Activated naive CD8-positive, alpha-beta T cell treated with anti-CD3 and anti-CD28 coated beads, Interleukin-2, amount 10 ng/mL, durations not matched to agents 7 days and 5 days (primary cell): ENCODE data around the gene RAB3C. TPM values are rescaled to one million over a fixed set of nuclear protein-coding genes. Genes with fewer than 3 reads are reported as not detected.
"Not testable (repeated sequence)": the region's sequence is repeated elsewhere in the genome, so short reads cannot be mapped to it uniquely, and the experiment has no call there.

ENCODE experiments used
- ATAC-seq: fragments of 150-1000 bp; cut with Tn5 transposase; one replicate; pipeline ENCODE4 v1.10.0; 2021; ENCODE audit warnings: low read depth, moderate library complexity
- POLR2A ChIA-PET: fragments of 350-600 bp; sonication (Branson Sonifier 250); formaldehyde crosslinking; loops from one replicate; lab custom pipeline; 2021; ENCODE audit warnings: antibody characterized with exemption; lab: Charles Lee
- DNase-seq: peaks from one replicate; pipeline ENCODE4 v3.0.0; 2021
- H3K27ac Mint-ChIP-seq: one replicate; pipeline ENCODE4 v1.8.0; 2022; ENCODE audit warnings: mild to moderate bottlenecking, mixed read lengths
- H3K27me3 Mint-ChIP-seq: one replicate; pipeline ENCODE4 v1.8.0; 2022; ENCODE audit warnings: mild to moderate bottlenecking, moderate library complexity, mixed read lengths
- H3K36me3 Mint-ChIP-seq: one replicate; pipeline ENCODE4 v1.8.0; 2021; ENCODE audit warnings: mild to moderate bottlenecking, mixed read lengths
- H3K4me1 Mint-ChIP-seq: one replicate; pipeline ENCODE4 v1.8.0; 2021; ENCODE audit warnings: mixed read lengths
- H3K4me3 Mint-ChIP-seq: one replicate; pipeline ENCODE4 v1.8.0; 2022; ENCODE audit warnings: mild to moderate bottlenecking, moderate library complexity, mixed read lengths
- H3K9me3 Mint-ChIP-seq: one replicate; pipeline ENCODE4 v1.8.0; 2021; ENCODE audit warnings: mixed read lengths
- total RNA-seq, 2 experiments: library from RNA; stranded (reverse); gene quantifications; one replicate each; pipeline ENCODE4 v1.2.3, GENCODE V29; 2021

RAB3C gene
- total RNA-seq, 2 experiments from 2014 or later: not detected

- H3K27ac Mint-ChIP-seq: no peak overlapping the region
These were observed 11.4 kb upstream of the RAB3C start for GRCh38 chr5:58571501-58571900.

DNA sequence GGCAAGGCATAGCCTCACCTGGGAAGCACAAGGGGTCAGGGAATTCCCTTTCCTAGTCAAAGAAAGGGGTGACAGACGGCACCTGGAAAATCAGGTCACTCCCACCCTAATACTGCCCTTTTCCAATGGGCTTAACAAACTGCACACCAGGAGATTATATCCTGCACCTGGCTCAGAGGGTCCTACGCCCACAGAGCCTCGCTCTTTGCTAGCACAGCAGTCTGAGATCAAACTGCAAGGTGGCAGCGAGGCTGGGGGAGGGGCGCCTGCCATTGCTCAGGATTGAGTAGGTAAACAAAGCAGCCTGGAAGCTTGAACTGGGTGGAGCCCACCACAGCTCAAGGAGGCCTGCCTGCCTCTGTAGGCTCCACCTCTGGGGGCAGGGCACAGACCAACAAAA, 9.9 kb upstream of the RAB3C start:
- H3K27me3 Mint-ChIP-seq, H3K36me3 Mint-ChIP-seq, H3K9me3 Mint-ChIP-seq, POLR2A ChIA-PET, ATAC-seq, H3K4me1 Mint-ChIP-seq, DNase-seq, H3K4me3 Mint-ChIP-seq, H3K27ac Mint-ChIP-seq: not testable (repeated sequence)

More at GRCh38 chr5:58571501-58571900, 11.4 kb upstream of the RAB3C start:
- no peak overlapping the region for H3K4me3 Mint-ChIP-seq
- no peak for DNase-seq
- H3K4me1 Mint-ChIP-seq: no peaks in the 10 kb centered on the region
- H3K27me3 Mint-ChIP-seq: peaks cover 2% of the 10 kb centered on the region
- no peaks in the 10 kb centered on the region for H3K36me3 Mint-ChIP-seq
- POLR2A ChIA-PET: no interaction called here
- no peak for ATAC-seq
- H3K9me3 Mint-ChIP-seq: no peaks in the 10 kb centered on the region

DNA sequence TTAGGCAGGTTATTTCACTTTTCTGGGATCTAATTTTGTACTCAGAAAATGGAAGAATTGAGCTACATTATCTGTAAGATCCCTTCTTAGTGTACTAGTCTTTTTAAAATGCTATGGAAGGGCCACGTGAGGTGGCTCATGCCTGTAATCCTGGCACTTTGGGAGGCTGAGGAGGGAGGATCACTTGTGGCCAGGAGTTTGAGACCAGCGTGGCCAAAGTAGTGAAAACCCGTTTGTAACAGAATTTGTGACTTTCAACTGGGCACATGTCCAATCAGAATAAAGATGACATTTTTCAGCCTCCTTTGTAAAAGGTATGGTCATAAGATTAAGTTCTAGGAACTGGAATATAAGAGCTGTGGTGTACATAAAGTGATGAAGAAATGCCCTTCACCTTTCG, 3.1 kb upstream of the RAB3C start:
- Mint-ChIP-seq H3K4me1 (peaks cover 8% of the 10 kb centered on the region), H3K27me3 (peaks cover 39% of the 10 kb centered on the region), H3K4me3 (no peak overlapping the region), H3K27ac (no peak overlapping the region), H3K36me3 (no peaks in the 10 kb centered on the region), H3K9me3 (no peaks in the 10 kb centered on the region)
- POLR2A ChIA-PET: no interaction called here
- ATAC-seq (no peak), DNase-seq (no peak)

DNA sequence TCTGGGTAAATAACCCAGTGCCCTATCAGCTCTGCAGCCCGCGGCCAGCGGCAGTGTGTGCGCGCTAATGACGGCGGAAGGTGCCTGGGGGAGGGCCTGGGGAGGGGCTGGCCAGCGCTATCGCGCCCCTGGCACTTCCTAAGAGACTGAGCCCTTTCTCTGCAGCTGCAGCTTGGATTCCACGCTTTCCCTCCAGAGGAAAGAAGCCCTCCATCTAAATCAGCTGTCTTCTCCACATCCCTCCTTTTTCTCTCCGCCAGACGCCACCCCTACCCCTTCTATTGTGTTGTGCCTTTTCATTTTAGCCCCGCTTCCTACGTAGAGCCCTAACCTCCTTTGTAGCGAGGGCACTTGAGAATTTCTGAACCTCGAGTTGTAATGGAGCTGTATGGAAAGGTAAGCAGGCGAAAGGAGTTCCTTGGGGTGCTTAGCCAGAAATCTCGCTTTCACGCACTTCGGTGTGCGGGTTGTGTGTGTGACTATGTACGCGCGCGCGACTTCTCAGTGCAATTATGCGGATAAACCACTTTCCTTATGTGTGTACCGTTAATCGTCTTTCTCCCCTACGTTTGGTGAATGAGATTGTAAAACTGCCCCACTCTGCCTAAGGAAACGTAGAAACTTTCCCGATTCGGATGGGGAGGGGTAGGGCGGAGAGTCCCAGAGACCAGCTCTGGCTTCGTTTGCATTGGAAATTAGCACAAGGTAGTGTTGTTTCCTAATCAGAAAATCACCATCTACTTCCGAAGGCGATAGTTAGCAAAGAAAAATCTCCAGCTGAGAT, 664 bp upstream of the RAB3C start:
- ATAC-seq: no peak
- no peaks in the 10 kb centered on the region for H3K9me3 Mint-ChIP-seq
- peak overlapping the region; percentile 81 for H3K4me3 Mint-ChIP-seq
- no peaks in the 10 kb centered on the region for H3K36me3 Mint-ChIP-seq
- H3K27ac Mint-ChIP-seq: no peak overlapping the region
- H3K27me3 Mint-ChIP-seq: peaks cover 43% of the 10 kb centered on the region
- no peak for DNase-seq
- peaks cover 8% of the 10 kb centered on the region for H3K4me1 Mint-ChIP-seq
- POLR2A ChIA-PET: no interaction called here

GRCh38 chr5:58595952-58596351, 13.1 kb downstream of the RAB3C start:
- POLR2A ChIA-PET: no interaction called here
- no peaks in the 10 kb centered on the region for H3K27me3 Mint-ChIP-seq
- H3K9me3 Mint-ChIP-seq: no peaks in the 10 kb centered on the region
- ATAC-seq (no peak), DNase-seq (no peak)
- no peak overlapping the region for H3K4me3 Mint-ChIP-seq
- H3K4me1 Mint-ChIP-seq: no peaks in the 10 kb centered on the region
- H3K36me3 Mint-ChIP-seq: no peaks in the 10 kb centered on the region
- no peak overlapping the region for H3K27ac Mint-ChIP-seq

GRCh38 chr5:58598440-58598839, 15.6 kb downstream of the RAB3C start:
- Mint-ChIP-seq H3K27me3 (no peaks in the 10 kb centered on the region), H3K27ac (no peak overlapping the region), H3K4me3 (no peak overlapping the region), H3K4me1 (no peaks in the 10 kb centered on the region), H3K9me3 (no peaks in the 10 kb centered on the region), H3K36me3 (no peaks in the 10 kb centered on the region)
- DNase-seq: no peak
- no peak for ATAC-seq
- POLR2A ChIA-PET: no interaction called here

DNA sequence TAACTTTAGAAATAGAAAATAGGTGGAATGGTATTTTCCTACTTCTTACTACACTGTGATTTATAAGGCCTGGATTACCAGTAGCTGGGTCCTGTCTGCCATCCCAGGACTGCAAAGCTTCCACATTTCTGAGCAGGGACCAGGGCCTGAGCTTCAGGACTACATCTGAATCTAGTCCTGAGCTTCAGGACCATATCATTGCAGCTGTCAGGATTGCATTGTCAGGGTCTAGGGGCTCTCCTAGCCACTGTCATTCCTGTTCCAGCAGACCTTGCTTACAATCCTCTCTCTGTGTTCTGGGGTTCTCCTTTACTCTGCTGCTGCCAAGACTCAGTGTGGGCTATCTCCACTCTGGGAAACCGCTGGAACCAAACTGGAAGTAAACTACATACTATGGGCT, 16.3 kb downstream of the RAB3C start:
- H3K36me3 Mint-ChIP-seq: no peaks in the 10 kb centered on the region
- ATAC-seq: no peak
- no peaks in the 10 kb centered on the region for H3K4me1 Mint-ChIP-seq
- no peaks in the 10 kb centered on the region for H3K9me3 Mint-ChIP-seq
- no peaks in the 10 kb centered on the region for H3K27me3 Mint-ChIP-seq
- POLR2A ChIA-PET: no interaction called here
- H3K4me3 Mint-ChIP-seq: no peak overlapping the region
- no peak for DNase-seq
- no peak overlapping the region for H3K27ac Mint-ChIP-seq

GRCh38 chr5:58600613-58601012, 17.7 kb downstream of the RAB3C start:
- H3K36me3 Mint-ChIP-seq, H3K4me3 Mint-ChIP-seq, DNase-seq, H3K4me1 Mint-ChIP-seq, POLR2A ChIA-PET, H3K27me3 Mint-ChIP-seq, H3K27ac Mint-ChIP-seq, ATAC-seq, H3K9me3 Mint-ChIP-seq: not testable (repeated sequence)

GRCh38 chr5:58602889-58603288, 20.0 kb downstream of the RAB3C start:
- ATAC-seq, H3K9me3 Mint-ChIP-seq, H3K36me3 Mint-ChIP-seq, H3K4me3 Mint-ChIP-seq, H3K4me1 Mint-ChIP-seq, POLR2A ChIA-PET, DNase-seq, H3K27ac Mint-ChIP-seq, H3K27me3 Mint-ChIP-seq: not testable (repeated sequence)

DNA sequence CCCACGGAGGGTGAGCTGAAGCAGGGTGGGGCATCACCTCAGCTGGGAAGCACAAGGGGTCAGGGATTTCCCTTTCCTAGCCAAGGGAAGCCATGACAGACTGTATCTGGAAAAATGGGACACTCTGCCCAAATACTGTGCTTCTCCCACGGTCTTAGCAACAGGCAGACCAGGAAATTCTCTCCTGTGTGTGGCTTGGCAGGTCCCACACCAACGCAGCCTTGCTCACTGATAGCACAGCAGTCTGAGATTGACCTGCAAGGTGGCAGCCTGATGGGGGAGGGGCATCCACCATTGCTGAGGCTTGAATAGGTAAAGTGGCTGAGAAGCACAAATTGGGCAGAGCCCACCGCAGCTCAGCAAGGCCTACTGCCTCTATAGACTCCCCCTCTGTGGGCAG, 23.2 kb downstream of the RAB3C start:
- H3K36me3 Mint-ChIP-seq: no peaks in the 10 kb centered on the region
- H3K4me1 Mint-ChIP-seq: no peaks in the 10 kb centered on the region
- H3K27me3 Mint-ChIP-seq: no peaks in the 10 kb centered on the region
- POLR2A ChIA-PET: no interaction called here
- H3K4me3 Mint-ChIP-seq: no peak overlapping the region
- DNase-seq: no peak
- ATAC-seq: no peak
- H3K27ac Mint-ChIP-seq: no peak overlapping the region
- peaks cover 4% of the 10 kb centered on the region for H3K9me3 Mint-ChIP-seq

- ATAC-seq (no peak), DNase-seq (no peak)
- POLR2A ChIA-PET: no interaction called here
- Mint-ChIP-seq H3K4me1 (no peaks in the 10 kb centered on the region), H3K27me3 (peaks cover 2% of the 10 kb centered on the region), H3K27ac (no peak overlapping the region), H3K4me3 (no peak overlapping the region), H3K9me3 (no peaks in the 10 kb centered on the region), H3K36me3 (no peaks in the 10 kb centered on the region)
These were observed 33.1 kb downstream of the RAB3C start for GRCh38 chr5:58615972-58616371.

DNA sequence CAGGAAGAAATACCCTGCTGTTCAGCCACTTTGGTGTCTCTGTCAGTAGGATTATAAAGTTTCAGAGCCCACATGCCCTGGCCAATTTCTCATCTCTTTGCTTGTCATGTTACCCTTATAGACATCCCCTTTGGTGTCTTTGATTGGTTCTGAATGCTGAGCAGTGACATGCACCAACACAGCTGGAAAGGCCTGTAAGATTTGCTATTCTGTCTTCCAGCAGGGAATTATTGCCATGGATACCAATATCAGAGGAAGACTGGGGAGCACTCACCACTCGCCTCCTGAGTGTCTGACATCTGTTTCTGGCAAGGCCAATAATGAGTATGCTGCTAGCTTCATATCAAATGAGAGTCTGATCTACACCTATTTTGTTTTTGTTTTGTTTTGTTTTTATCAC, 34.4 kb downstream of the RAB3C start:
- Mint-ChIP-seq H3K9me3 (no peaks in the 10 kb centered on the region), H3K27ac (no peak overlapping the region), H3K36me3 (no peaks in the 10 kb centered on the region), H3K4me1 (no peaks in the 10 kb centered on the region), H3K27me3 (peaks cover 4% of the 10 kb centered on the region), H3K4me3 (no peak overlapping the region)
- ATAC-seq (no peak), DNase-seq (no peak)
- POLR2A ChIA-PET: no interaction called here

- Mint-ChIP-seq H3K4me1 (no peaks in the 10 kb centered on the region), H3K4me3 (no peak overlapping the region), H3K27ac (no peak overlapping the region), H3K27me3 (peaks cover 4% of the 10 kb centered on the region), H3K9me3 (no peaks in the 10 kb centered on the region), H3K36me3 (no peaks in the 10 kb centered on the region)
- DNase-seq (no peak), ATAC-seq (no peak)
- POLR2A ChIA-PET: no interaction called here
These were observed 37.5 kb downstream of the RAB3C start for GRCh38 chr5:58620336-58620735.

- Mint-ChIP-seq H3K36me3 (no peaks in the 10 kb centered on the region), H3K4me3 (no peak overlapping the region), H3K27me3 (peaks cover 4% of the 10 kb centered on the region), H3K9me3 (no peaks in the 10 kb centered on the region), H3K4me1 (no peaks in the 10 kb centered on the region), H3K27ac (no peak overlapping the region)
- ATAC-seq: no peak
- POLR2A ChIA-PET: no interaction called here
- DNase-seq: no peak
These were observed 40.3 kb downstream of the RAB3C start for GRCh38 chr5:58622936-58623871.
